Pulmonary artery endothelial cell (primary cell): ENCODE results near the gene RUNX2. TPM values are rescaled to one million over a fixed set of nuclear protein-coding genes. Genes with fewer than 3 reads are reported as not detected.
"Not testable (repeated sequence)": the region's sequence is repeated elsewhere in the genome, so short reads cannot be mapped to it uniquely, and the experiment has no call there.

Experiments used
- DNase-seq: peaks from one replicate; pipeline ENCODE4 v3.0.0-alpha.2; 2011; ENCODE audit warnings: low read depth, low spot score
- total RNA-seq: library from RNA; depleted of rRNA; stranded (reverse); fragments of >200 nt; gene quantifications from 2 replicates; pipeline ENCODE4 v1.2.3, GENCODE V29; 2014

The RUNX2 gene
- total RNA-seq, 1 donor from 2014 or later: not detected

GRCh38 chr6:45553730-45554344, 225.7 kb downstream of the RUNX2 start:
- no peak for DNase-seq

- DNase-seq: no peak
Measured at GRCh38 chr6:45554591-45554990, 226.5 kb downstream of the RUNX2 start.

- DNase-seq: no peak
Measured at GRCh38 chr6:45555981-45556771, 228.0 kb downstream of the RUNX2 start.

- DNase-seq: no peak
Measured at GRCh38 chr6:45556828-45557227, 228.7 kb downstream of the RUNX2 start.

GRCh38 chr6:45557454-45557853, 229.3 kb downstream of the RUNX2 start:
- no peak for DNase-seq

GRCh38 chr6:45558858-45559257, 230.7 kb downstream of the RUNX2 start:
- DNase-seq: no peak

GRCh38 chr6:45560321-45560820, 232.2 kb downstream of the RUNX2 start:
- DNase-seq: not testable (repeated sequence)

- no peak for DNase-seq
Measured at GRCh38 chr6:45562171-45562570, 234.0 kb downstream of the RUNX2 start.

GRCh38 chr6:45563041-45563440, 234.9 kb downstream of the RUNX2 start:
- no peak for DNase-seq

GRCh38 chr6:45563844-45564243, 235.7 kb downstream of the RUNX2 start:
- DNase-seq: no peak

- no peak for DNase-seq
Measured at GRCh38 chr6:45566882-45567281, 238.8 kb downstream of the RUNX2 start.

- DNase-seq: no peak
Measured at GRCh38 chr6:45567879-45568278, 239.7 kb downstream of the RUNX2 start.

GRCh38 chr6:45568626-45569025, 240.5 kb downstream of the RUNX2 start:
- no peak for DNase-seq

- no peak for DNase-seq
Measured at GRCh38 chr6:45569210-45569945, 241.2 kb downstream of the RUNX2 start.

- DNase-seq: no peak
Measured at GRCh38 chr6:45571159-45571558, 243.0 kb downstream of the RUNX2 start.

- no peak for DNase-seq
Measured at GRCh38 chr6:45572833-45573232, 244.7 kb downstream of the RUNX2 start.

- DNase-seq: no peak
Measured at GRCh38 chr6:45574014-45574461, 245.9 kb downstream of the RUNX2 start.

GRCh38 chr6:45574885-45575284, 246.8 kb downstream of the RUNX2 start:
- no peak for DNase-seq

- DNase-seq: no peak
Measured at GRCh38 chr6:45576648-45577624, 248.8 kb downstream of the RUNX2 start.

- no peak for DNase-seq
Measured at GRCh38 chr6:45577836-45578504, 249.8 kb downstream of the RUNX2 start.
